COLO829 (cell line): ENCODE results near the gene KRI1.

ENCODE experiments used
- DNase-seq: peaks from one replicate; pipeline ENCODE4 v3.0.0; 2012; ENCODE audit warnings: low spot score

The KRI1 gene

GRCh38 chr19:10565567-10566407, at the start of gene KRI1:
TSS of gene KRI1 (minus strand) at chr19:10566010. CDS start at chr19:10565999, 11 bp downstream.
- DNase-seq, result peak; percentile 100

- no peak for DNase-seq
These were observed 46.8 kb upstream of the KRI1 start for GRCh38 chr19:10612499-10613119.

- DNase-seq, result no peak
These were observed 46.1 kb upstream of the KRI1 start for GRCh38 chr19:10611907-10612306.

- no peak for DNase-seq
These were observed 38.7 kb upstream of the KRI1 start for GRCh38 chr19:10604460-10604980.

- DNase-seq, result no peak
These were observed 38.2 kb upstream of the KRI1 start for GRCh38 chr19:10603873-10604459.

- no peak for DNase-seq
These were observed 37.5 kb upstream of the KRI1 start for GRCh38 chr19:10603084-10603872.

- peak; percentile 85 for DNase-seq
These were observed 36.7 kb upstream of the KRI1 start for GRCh38 chr19:10602330-10603083.

- DNase-seq, result no peak
These were observed 36.2 kb upstream of the KRI1 start for GRCh38 chr19:10601999-10602329.

GRCh38 chr19:10600149-10600548, 34.3 kb upstream of the KRI1 start:
- DNase-seq, result no peak

- peak; percentile 75 for DNase-seq
These were observed 28.2 kb upstream of the KRI1 start for GRCh38 chr19:10593820-10594637.

- no peak for DNase-seq
These were observed 27.3 kb upstream of the KRI1 start for GRCh38 chr19:10593148-10593547.

GRCh38 chr19:10587839-10588150, 22.0 kb upstream of the KRI1 start:
- DNase-seq, result no peak

GRCh38 chr19:10587022-10587838, 21.4 kb upstream of the KRI1 start, which contains the start of gene AP1M2:
TSS of gene AP1M2 (minus strand) at chr19:10587312. CDS start at chr19:10587231, 81 bp downstream.
- no peak for DNase-seq

- DNase-seq, result no peak
These were observed 20.6 kb upstream of the KRI1 start for GRCh38 chr19:10586396-10586795.

GRCh38 chr19:10583036-10583776, 17.4 kb upstream of the KRI1 start:
- no peak for DNase-seq

- no peak for DNase-seq
These were observed 16.3 kb upstream of the KRI1 start for GRCh38 chr19:10582091-10582490.

GRCh38 chr19:10580979-10581631, 15.3 kb upstream of the KRI1 start:
- peak; percentile 83 for DNase-seq

- DNase-seq, result no peak
These were observed 12.1 kb upstream of the KRI1 start for GRCh38 chr19:10577951-10578350.
